Measurements from ENCODE around the gene SMYD3. TPM values are rescaled to one million over a fixed set of nuclear protein-coding genes. Genes with fewer than 3 reads are reported as not detected.

The SMYD3 gene
- total RNA-seq, 2 experiments from 2014 or later = 22.6 to 27.0 TPM

DNA sequence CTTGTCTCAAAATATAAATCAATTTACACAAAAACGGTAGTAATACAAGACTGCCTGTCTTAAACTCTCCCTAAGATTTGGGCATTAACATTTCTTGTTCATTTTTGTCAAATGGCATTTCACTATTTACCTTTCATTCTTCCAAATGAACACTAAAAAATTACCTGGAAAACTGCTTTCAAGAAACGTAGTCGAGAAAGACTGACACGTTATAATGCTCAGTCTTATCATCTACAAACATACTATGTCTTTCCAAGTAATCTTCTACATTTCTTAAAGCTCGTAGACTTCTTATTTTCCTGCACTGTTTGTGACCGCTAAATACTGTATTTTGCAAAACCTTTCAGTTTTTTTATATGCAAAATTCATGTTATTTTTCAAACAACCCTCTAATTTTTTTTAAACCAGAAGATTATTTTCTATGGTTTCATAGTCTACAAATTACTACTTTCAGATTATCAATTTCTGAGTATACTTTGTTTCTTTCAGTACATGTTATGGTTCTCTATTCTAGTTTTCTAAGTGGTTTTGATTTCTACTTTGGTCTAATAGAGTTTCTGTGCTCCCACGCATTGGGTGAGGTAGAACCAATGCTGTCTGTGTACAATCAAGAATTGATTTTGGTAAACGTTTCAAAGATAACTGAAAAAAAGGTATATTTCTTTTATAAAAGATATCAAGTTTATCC is 336.4 kb downstream of the SMYD3 start:
- H3K9me3 Mint-ChIP-seq = no peaks in the 10 kb centered on the region
- ATAC-seq (ENCODE audit: low read depth) = no peak
- POLR2A ChIA-PET = no interaction called here

DNA sequence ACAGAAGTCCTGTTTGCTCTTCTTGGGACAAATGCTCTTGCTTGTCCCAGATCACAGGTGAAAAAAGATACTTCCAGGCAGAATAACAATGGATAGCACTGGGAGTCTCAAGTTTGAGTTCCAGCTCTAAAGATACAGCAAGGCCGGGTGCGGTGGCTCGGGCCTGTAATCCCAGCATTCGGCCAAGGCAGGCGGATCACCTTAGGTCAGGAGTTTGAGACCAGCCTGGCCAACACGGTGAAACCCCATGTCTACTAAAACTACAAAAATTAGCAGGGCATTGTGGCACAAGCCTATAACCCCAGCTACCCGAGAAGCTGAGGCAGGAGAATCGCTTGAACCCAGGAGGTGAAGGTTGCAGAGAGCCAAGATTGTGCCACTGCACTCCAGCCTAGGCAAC is 337.6 kb downstream of the SMYD3 start:
- DNase-seq (no peak), ATAC-seq (ENCODE audit: low read depth) (no peak)
- H3K27ac Mint-ChIP-seq = no peak overlapping the region
- POLR2A ChIA-PET = interaction anchor here (0.6 kb wide), 1 partner anchor 110 kb away, joined by 3 read pairs; no protein-coding TSS in a partner anchor
- H3K4me3 Mint-ChIP-seq = no peak overlapping the region
- H3K9me3 Mint-ChIP-seq = no peaks in the 10 kb centered on the region
- no peaks in the 10 kb centered on the region for H3K4me1 Mint-ChIP-seq
- H3K36me3 Mint-ChIP-seq = no peaks in the 10 kb centered on the region
- H3K27me3 Mint-ChIP-seq = no peaks in the 10 kb centered on the region

More for the DNA sequence above, 336.4 kb downstream of the SMYD3 start:
- no peak overlapping the region for H3K4me3 Mint-ChIP-seq
- no peaks in the 10 kb centered on the region for H3K4me1 Mint-ChIP-seq
- no peak for DNase-seq
- H3K27ac Mint-ChIP-seq = no peak overlapping the region
- H3K36me3 Mint-ChIP-seq = no peaks in the 10 kb centered on the region
- no peaks in the 10 kb centered on the region for H3K27me3 Mint-ChIP-seq

DNA sequence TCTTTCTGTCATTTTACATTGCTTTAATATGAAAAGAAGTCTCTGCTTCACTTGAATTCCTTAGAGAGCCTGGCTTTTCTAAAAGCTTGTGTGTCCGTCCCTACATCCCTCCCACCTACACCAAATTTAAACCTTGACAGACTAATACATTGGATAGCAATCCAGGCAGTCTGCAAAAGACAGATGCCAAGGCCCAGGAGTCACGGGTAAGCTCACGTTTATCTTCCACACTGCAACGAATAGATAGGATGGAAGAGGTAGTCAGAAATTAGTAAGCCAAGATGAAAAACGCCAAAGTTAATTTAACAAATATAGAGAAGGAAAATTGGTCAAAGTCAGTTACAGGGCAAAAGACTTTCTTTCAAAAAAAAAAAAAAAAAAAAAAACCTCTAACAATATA is 338.1 kb downstream of the SMYD3 start:
- Mint-ChIP-seq H3K36me3 (no peaks in the 10 kb centered on the region), H3K27me3 (no peaks in the 10 kb centered on the region), H3K4me1 (no peaks in the 10 kb centered on the region), H3K4me3 (no peak overlapping the region), H3K9me3 (no peaks in the 10 kb centered on the region), H3K27ac (no peak overlapping the region)
- POLR2A ChIA-PET = interaction anchor here (0.6 kb wide), 1 partner anchor 110 kb away, joined by 3 read pairs; no protein-coding TSS in a partner anchor
- DNase-seq (no peak), ATAC-seq (ENCODE audit: low read depth) (no peak)

DNA sequence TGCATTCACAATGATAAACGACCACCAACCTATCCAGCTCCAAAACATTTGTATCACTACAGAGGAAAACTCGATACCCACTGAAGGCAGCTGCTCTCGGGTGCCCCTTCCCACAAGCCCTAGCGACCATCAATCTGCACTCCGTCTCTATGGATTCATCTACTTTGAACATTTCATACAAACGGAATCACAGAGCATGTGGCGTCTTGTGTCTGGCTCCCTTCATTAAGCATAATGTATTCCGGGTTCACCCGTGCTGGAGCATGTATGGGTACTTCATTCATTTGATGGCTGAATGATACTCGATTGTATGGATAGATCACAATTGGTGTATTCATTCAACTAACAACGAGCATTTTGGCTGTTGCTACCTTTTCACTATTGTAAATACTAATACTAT is 340.2 kb downstream of the SMYD3 start:
- Mint-ChIP-seq H3K4me3 (no peak overlapping the region), H3K9me3 (no peaks in the 10 kb centered on the region), H3K36me3 (no peaks in the 10 kb centered on the region), H3K4me1 (no peaks in the 10 kb centered on the region), H3K27ac (no peak overlapping the region), H3K27me3 (no peaks in the 10 kb centered on the region)
- DNase-seq (no peak), ATAC-seq (ENCODE audit: low read depth) (no peak)
- POLR2A ChIA-PET = no interaction called here

DNA sequence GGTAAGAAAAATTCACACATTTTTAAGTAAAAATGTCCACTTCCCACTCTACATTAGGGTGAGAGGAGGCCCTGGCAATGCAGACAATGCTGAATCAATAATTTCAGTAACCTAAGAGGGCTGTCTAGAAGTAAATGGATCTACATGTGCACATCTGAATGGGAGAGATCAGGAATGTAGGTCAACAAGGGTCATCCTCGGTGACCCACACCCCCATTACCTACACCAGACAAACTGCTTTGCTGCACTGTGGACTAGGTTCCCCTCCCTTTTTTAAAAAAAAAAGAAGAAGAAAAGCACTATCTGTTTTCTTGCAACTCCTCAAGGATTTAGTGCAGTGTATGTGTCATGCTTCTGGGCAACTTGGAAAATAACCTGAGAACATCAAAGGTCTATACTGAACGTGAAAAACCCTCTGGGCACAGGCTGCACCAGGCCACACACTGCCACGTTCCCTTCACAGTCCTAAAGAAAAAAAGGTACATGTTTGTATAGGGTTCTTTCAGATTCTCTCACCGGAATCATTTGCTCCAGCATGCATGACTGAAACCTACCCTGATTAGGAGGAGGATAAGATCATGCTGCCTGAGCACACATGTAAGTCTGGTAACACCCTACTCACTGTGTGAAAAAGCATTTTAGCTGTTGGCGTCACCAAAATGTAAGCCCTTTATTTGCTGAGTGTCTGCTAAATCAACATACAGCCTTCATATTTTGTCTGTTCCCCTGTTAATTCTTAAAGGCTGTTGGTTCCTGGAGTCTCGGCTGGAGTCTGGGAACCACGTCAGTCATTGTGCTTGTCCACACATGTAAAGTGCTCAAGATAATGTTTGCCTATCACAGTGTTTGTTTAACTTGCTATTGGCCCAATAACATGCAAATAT is 341.0 kb downstream of the SMYD3 start:
- Mint-ChIP-seq H3K27me3 (no peaks in the 10 kb centered on the region), H3K9me3 (no peaks in the 10 kb centered on the region), H3K27ac (no peak overlapping the region), H3K4me1 (no peaks in the 10 kb centered on the region), H3K4me3 (no peak overlapping the region), H3K36me3 (no peaks in the 10 kb centered on the region)
- ATAC-seq (ENCODE audit: low read depth) (no peak), DNase-seq (no peak)
- POLR2A ChIA-PET = no interaction called here

DNA sequence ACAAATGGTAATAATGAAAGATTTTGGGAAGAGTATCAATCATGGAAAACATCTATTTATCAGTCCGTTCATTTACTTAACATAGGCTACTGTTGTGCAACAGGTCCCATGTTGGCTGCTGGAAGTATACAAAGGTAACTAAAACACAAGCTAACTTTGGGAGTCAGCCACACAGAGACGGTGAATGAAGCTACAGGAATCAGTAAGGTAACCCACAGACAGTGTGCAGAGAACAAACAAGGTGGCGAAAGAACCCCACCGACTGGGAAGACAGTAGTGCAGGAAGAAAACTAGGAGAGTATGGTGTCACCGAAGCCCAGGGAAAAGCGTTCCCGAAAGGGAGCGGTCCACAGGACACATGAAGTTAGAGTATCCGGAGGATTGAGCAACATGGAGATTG is 342.3 kb downstream of the SMYD3 start:
- no peaks in the 10 kb centered on the region for H3K27me3 Mint-ChIP-seq
- no peak overlapping the region for H3K4me3 Mint-ChIP-seq
- H3K9me3 Mint-ChIP-seq = no peaks in the 10 kb centered on the region
- H3K4me1 Mint-ChIP-seq = no peaks in the 10 kb centered on the region
- no peak for ATAC-seq (ENCODE audit: low read depth)
- H3K27ac Mint-ChIP-seq = no peak overlapping the region
- no peaks in the 10 kb centered on the region for H3K36me3 Mint-ChIP-seq
- no peak for DNase-seq
- POLR2A ChIA-PET = no interaction called here

DNA sequence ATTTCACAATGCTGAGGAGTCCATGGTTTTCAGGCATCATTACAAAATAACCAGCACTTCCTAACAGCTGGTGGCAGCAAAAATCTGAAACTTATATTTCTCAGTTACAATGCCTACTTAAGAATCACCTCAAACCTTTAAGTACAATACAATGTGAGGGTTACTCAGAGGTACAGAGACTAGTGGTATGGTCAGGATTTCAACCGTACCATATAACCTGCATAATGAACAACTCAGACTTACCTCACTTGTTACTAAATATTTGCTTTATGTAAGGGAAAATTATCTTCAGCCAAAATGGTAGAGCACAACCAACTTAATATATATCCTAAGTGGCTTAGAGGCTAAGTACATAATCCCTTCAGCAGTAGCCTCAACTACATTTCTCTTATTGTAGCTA is 344.5 kb downstream of the SMYD3 start:
- H3K27ac Mint-ChIP-seq = no peak overlapping the region
- no peaks in the 10 kb centered on the region for H3K36me3 Mint-ChIP-seq
- no peaks in the 10 kb centered on the region for H3K27me3 Mint-ChIP-seq
- no peak overlapping the region for H3K4me3 Mint-ChIP-seq
- no peak for ATAC-seq (ENCODE audit: low read depth)
- H3K4me1 Mint-ChIP-seq = no peaks in the 10 kb centered on the region
- DNase-seq = no peak
- POLR2A ChIA-PET = no interaction called here
- H3K9me3 Mint-ChIP-seq = no peaks in the 10 kb centered on the region

DNA sequence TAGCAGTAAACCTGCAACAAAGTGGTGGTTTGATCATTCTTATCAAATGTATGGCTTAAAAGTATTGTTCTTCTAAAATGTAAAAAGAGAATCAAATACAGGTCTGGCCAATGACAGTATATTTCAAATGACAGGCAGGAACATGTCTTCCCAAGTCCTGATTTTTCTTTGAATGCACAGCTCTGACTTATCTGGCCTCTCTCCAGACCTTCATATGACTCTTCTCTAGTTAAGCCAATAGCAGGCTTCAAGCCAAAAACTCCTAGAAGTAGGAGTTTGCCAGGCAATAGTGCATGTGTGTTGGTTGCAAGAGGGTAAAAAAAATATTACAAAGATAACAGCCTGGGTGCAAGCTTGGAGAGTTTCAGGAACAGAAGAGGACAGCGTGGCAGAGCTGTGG is 345.5 kb downstream of the SMYD3 start:
- Mint-ChIP-seq H3K27ac (no peak overlapping the region), H3K27me3 (no peaks in the 10 kb centered on the region), H3K4me3 (no peak overlapping the region), H3K9me3 (no peaks in the 10 kb centered on the region), H3K4me1 (no peaks in the 10 kb centered on the region), H3K36me3 (no peaks in the 10 kb centered on the region)
- DNase-seq (no peak), ATAC-seq (ENCODE audit: low read depth) (no peak)
- POLR2A ChIA-PET = no interaction called here

DNA sequence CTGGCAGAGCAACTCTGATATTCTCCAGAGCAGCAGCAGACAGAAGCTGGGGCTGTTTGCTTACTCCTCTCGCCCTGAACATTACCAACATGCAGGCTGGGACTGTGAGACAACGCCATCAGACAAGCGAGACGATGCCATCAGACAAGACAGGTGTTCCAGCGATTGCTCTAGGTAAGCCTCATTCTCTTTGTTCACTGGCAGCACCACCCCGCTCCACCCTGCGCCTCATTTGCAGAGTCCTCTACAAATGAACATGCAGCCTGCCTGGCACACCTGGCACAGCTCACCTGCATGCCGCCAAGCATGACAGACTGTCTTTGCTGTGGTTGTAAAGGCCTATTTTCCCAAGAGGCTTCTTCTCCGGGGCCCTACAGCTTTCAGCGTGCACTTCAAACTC is 346.2 kb downstream of the SMYD3 start:
- no peaks in the 10 kb centered on the region for H3K4me1 Mint-ChIP-seq
- H3K27me3 Mint-ChIP-seq = no peaks in the 10 kb centered on the region
- POLR2A ChIA-PET = no interaction called here
- no peak overlapping the region for H3K4me3 Mint-ChIP-seq
- H3K9me3 Mint-ChIP-seq = no peaks in the 10 kb centered on the region
- ATAC-seq (ENCODE audit: low read depth) (no peak), DNase-seq (no peak)
- no peaks in the 10 kb centered on the region for H3K36me3 Mint-ChIP-seq
- no peak overlapping the region for H3K27ac Mint-ChIP-seq

DNA sequence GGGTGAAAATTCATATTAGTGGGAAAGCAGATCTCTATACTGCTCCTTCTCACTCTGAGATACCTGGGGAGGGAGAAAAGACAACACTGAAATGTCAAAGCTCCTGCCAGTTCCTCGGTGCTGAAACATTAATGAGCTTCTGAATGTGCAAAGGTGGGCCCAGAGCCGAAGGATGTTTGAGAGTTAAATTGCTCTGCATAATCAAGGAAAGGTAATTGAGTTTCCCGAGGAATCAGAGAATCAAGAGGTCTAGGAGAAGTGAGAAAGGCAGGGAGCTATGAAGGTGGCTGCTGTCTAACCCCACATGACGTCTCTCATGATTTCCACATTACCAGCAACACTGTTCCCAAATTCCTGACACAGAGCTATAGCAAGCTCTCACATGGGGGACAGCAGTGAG is 346.7 kb downstream of the SMYD3 start:
- H3K27ac Mint-ChIP-seq = no peak overlapping the region
- H3K36me3 Mint-ChIP-seq = no peaks in the 10 kb centered on the region
- H3K4me1 Mint-ChIP-seq = no peaks in the 10 kb centered on the region
- no peak overlapping the region for H3K4me3 Mint-ChIP-seq
- no peaks in the 10 kb centered on the region for H3K27me3 Mint-ChIP-seq
- DNase-seq = no peak
- no peak for ATAC-seq (ENCODE audit: low read depth)
- H3K9me3 Mint-ChIP-seq = no peaks in the 10 kb centered on the region
- POLR2A ChIA-PET = no interaction called here

DNA sequence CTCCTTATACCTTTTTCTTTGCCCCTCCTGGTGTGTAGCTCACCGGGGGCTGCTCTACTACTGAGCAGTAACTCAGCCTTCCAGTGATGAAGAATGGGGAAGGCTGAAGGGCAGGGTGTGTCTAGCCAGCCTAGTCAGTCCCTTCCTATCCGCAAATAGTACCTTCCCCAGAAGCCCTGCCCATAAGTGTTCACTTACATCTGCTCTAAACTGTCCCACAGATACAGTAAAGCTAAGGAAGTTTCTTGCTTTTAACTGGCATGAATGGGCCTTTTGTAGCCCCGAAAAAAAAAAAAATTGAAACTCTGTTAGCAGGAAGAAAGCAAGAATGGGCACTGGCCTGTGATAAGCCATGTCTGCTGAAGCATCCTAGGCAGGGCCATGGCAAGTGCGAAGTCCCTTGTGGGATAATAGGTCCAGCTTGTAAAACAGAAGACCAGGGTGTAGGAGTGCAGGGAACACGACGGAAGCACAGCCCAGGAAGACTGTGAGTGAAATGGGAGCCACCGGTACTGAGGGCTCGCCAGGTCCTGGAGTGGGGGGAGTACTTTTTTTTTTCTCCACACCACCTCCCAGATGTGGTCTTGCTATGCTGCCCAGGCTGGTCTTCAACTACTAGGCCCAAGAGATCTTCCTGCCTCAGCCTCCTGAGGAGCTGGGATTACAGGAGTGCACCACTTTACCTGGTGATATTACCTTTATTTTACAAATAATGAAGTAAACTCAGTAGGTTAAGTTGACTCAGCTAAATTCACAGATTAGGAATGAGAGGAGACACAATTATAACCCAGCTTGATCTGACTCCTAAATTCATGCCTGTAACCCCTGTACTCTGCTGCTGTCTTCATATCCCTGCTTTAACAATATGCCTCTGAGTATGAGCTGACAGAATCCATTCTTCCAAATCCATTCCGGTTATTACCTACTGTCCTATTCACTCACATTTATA is 347.5 kb downstream of the SMYD3 start:
- H3K36me3 Mint-ChIP-seq = no peaks in the 10 kb centered on the region
- ATAC-seq (ENCODE audit: low read depth) = no peak
- no peaks in the 10 kb centered on the region for H3K27me3 Mint-ChIP-seq
- no peak overlapping the region for H3K27ac Mint-ChIP-seq
- no peak overlapping the region for H3K4me3 Mint-ChIP-seq
- POLR2A ChIA-PET = no interaction called here
- no peak for DNase-seq
- no peaks in the 10 kb centered on the region for H3K4me1 Mint-ChIP-seq
- no peaks in the 10 kb centered on the region for H3K9me3 Mint-ChIP-seq

DNA sequence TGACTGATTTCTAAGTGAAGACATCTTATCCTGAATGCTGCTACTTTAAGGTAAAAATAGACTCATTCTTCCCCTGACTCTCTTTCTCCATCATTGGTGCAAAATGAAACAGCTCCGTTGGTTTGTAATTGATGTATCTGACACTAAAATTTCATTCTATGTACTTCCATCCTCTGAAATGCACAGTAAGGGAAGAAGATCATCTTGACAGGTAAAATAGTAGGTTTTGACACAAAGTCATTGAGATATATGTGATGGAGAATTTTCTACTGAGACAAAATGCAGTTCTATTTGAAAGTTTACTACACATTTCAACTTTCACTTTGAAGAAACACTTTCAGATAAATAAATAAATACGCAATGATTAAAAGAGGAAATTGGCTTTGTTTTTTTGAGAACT is 348.9 kb downstream of the SMYD3 start:
- no peaks in the 10 kb centered on the region for H3K27me3 Mint-ChIP-seq
- H3K4me3 Mint-ChIP-seq = no peak overlapping the region
- DNase-seq (no peak), ATAC-seq (ENCODE audit: low read depth) (no peak)
- no peaks in the 10 kb centered on the region for H3K9me3 Mint-ChIP-seq
- H3K4me1 Mint-ChIP-seq = peaks cover under 1% of the 10 kb centered on the region
- H3K27ac Mint-ChIP-seq = no peak overlapping the region
- peaks cover 3% of the 10 kb centered on the region for H3K36me3 Mint-ChIP-seq
- POLR2A ChIA-PET = no interaction called here

DNA sequence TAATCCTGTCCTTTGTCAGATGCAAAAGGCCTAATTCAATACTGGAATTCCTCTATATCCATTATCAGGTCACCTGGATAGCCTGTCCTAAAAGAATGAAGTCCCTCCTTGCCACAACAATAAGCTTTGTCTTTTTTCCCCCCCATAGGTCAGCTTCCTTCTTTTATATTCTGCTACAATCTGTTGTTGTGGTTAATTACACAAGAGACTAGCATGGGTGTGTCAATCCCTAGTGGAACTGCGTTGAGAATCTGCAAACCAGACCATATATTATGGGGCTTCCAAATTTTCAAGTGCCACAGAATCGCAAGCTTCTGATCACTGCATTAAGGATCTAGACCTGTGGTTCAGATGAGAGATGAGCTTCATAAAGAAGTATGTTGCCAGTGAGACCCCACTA is 349.6 kb downstream of the SMYD3 start:
- Mint-ChIP-seq H3K27ac (no peak overlapping the region), H3K9me3 (no peaks in the 10 kb centered on the region), H3K36me3 (peaks cover 4% of the 10 kb centered on the region), H3K4me3 (no peak overlapping the region), H3K4me1 (peaks cover 1% of the 10 kb centered on the region), H3K27me3 (no peaks in the 10 kb centered on the region)
- DNase-seq = no peak
- POLR2A ChIA-PET = no interaction called here
- ATAC-seq (ENCODE audit: low read depth) = no peak

Measured in activated naive CD8-positive, alpha-beta T cell treated with anti-CD3 and anti-CD28 coated beads, Interleukin-2, amount 10 ng/mL, durations not matched to agents 7 days and 5 days (primary cell).